Uterus (tissue), 4 donors: ENCODE results near the gene EYS. TPM values are rescaled to one million over a fixed set of nuclear protein-coding genes. Genes with fewer than 3 reads are reported as not detected.

Source experiments
- DNase-seq, 2 donors: peaks; one replicate each; pipeline ENCODE4 v3.0.0-alpha.2; 2019 to 2020
- H3K27ac ChIP-seq, 2 donors: fragments of 200-600 bp; sonication (generic); 1 replicate in 1 of 2; 2 replicates in 1 of 2; pipeline ENCODE4 v1.5.1; 2016 to 2018
- H3K27me3 ChIP-seq, 2 donors: fragments of 200-600 bp; sonication (generic); one replicate each; pipeline ENCODE4 v1.5.1; 2018 to 2019; ENCODE audit warnings: control low read depth in 1 of 2
- H3K36me3 ChIP-seq, 2 donors: fragments of 200-600 bp; sonication (generic); one replicate each; pipeline ENCODE4 v1.5.1; 2019; ENCODE audit warnings: control low read depth in 1 of 2
- H3K4me1 ChIP-seq, 2 donors: fragments of 200-600 bp; sonication (generic); one replicate each; pipeline ENCODE4 v1.5.1; 2018 to 2019; ENCODE audit warnings: control low read depth in 1 of 2
- H3K4me3 ChIP-seq, 2 donors: fragments of 200-600 bp; sonication (generic); 1 replicate in 1 of 2; 2 replicates in 1 of 2; pipeline ENCODE4 v1.5.1; 2018 to 2019; ENCODE audit warnings: mild to moderate bottlenecking in 1 of 2
- H3K9me3 ChIP-seq, 2 donors: fragments of 200-600 bp; sonication (generic); one replicate each; pipeline ENCODE4 v1.5.1; 2019; ENCODE audit warnings: control low read depth in 1 of 2
- POLR2A ChIP-seq, 2 donors: fragments of 450-650 bp; IDR thresholded peaks; one replicate each; pipeline ENCODE4 v1.6.1; 2016; ENCODE audit warnings: antibody characterized with exemption in 2 of 2, mild to moderate bottlenecking in 1 of 2, moderate library complexity in 1 of 2
- intact Hi-C: fragments of 100-400 bp; cut with DNase I; formaldehyde crosslinking; loops from one replicate; pipeline ENCODE4 v1.15.1; 2023; ENCODE audit warnings: low total_unique reads
- total RNA-seq, 4 donors: library from RNA; depleted of rRNA in 3 of 4; stranded (reverse); fragments of >200 nt in 3 of 4; gene quantifications; one replicate each; pipeline versions ENCODE4 v1.1.0 to v1.2.4, GENCODE V29; 2014 to 2023
- TF ChIP-seq, protein P1 (sequence below), 4 experiments: fragments of 200-600 bp in 2 of 4; fragments of 450-650 bp in 2 of 4; sonication (generic) in 2 of 4; IDR thresholded peaks; one replicate each; pipeline ENCODE4 v1.5.1; 2016 to 2019; ENCODE audit warnings: antibody characterized with exemption in 4 of 4, mild to moderate bottlenecking in 2 of 4, moderate library complexity in 1 of 4
- donor health status: DM: yes; HTN: yes; CAD: no.

EYS gene
- total RNA-seq, 4 donors from 2014 or later = 1.3 TPM; not detected in 3

DNA sequence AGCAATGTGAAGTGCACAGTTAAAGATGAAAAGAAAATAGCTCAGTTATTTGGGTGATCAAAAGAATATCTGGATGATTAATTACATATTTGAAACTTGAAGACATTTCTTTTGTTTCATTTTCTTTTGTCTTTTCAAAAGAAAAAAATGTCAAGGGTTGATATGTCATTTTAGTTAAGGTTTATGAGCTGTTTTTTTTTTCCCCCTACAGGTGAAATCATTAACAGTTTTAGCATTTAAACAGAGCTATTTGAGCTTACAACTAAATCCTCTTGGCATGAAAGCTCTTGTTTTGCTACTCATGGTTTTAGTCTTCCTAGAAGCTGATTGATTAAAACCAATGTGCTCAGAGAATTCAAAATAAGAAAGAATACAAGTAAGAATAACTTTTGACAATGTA lies 1184.2 kb downstream of the EYS start:
- Histone ChIP-seq H3K4me3 (no peak overlapping the region), H3K27me3 (no peaks in the 10 kb centered on the region), H3K36me3 (no peaks in the 10 kb centered on the region), H3K9me3 (no peaks in the 10 kb centered on the region), H3K27ac (no peak overlapping the region), H3K4me1 (no peaks in the 10 kb centered on the region)
- TF ChIP-seq POLR2A (IDR thresholded peaks at IDR 0.05) = no peak
- TF ChIP-seq, protein P1, sequence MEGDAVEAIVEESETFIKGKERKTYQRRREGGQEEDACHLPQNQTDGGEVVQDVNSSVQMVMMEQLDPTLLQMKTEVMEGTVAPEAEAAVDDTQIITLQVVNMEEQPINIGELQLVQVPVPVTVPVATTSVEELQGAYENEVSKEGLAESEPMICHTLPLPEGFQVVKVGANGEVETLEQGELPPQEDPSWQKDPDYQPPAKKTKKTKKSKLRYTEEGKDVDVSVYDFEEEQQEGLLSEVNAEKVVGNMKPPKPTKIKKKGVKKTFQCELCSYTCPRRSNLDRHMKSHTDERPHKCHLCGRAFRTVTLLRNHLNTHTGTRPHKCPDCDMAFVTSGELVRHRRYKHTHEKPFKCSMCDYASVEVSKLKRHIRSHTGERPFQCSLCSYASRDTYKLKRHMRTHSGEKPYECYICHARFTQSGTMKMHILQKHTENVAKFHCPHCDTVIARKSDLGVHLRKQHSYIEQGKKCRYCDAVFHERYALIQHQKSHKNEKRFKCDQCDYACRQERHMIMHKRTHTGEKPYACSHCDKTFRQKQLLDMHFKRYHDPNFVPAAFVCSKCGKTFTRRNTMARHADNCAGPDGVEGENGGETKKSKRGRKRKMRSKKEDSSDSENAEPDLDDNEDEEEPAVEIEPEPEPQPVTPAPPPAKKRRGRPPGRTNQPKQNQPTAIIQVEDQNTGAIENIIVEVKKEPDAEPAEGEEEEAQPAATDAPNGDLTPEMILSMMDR (IDR thresholded peaks at IDR 0.05) = no peak
- intact Hi-C loops = no loop called here
- DNase-seq = no peak

DNA sequence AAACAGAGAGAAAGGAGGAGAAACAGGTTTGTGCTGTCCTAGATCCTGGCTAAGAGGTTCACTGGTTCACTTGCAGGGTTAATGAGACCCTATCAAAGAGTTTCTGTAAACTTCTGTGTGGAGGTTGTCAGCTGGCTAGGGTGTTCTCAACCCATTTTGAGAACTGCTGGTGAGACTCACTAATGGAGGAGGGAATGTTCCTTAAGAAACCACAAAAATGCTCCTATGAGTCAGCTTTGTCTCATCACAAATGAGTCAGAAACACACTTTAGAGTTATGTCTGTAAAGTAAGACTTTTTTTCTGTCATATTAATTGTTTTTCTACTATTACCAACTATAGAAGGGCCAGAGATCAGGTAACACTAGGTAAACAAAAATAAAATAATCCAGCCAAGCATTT lies 1187.0 kb downstream of the EYS start:
- TF ChIP-seq, protein P1 (IDR thresholded peaks at IDR 0.05) = no peak
- TF ChIP-seq POLR2A (IDR thresholded peaks at IDR 0.05) = no peak
- no peak for DNase-seq
- no peaks in the 10 kb centered on the region for H3K27me3 ChIP-seq
- H3K4me3 ChIP-seq = no peak overlapping the region
- H3K4me1 ChIP-seq = no peaks in the 10 kb centered on the region
- intact Hi-C loops = no loop called here
- H3K9me3 ChIP-seq = no peaks in the 10 kb centered on the region
- H3K27ac ChIP-seq = no peak overlapping the region
- no peaks in the 10 kb centered on the region for H3K36me3 ChIP-seq

- no peaks in the 10 kb centered on the region for H3K9me3 ChIP-seq
- H3K27ac ChIP-seq = no peak overlapping the region
- no peaks in the 10 kb centered on the region for H3K4me1 ChIP-seq
- no peaks in the 10 kb centered on the region for H3K27me3 ChIP-seq
- TF ChIP-seq, protein P1 (IDR thresholded peaks at IDR 0.05) = no peak
- TF ChIP-seq POLR2A (IDR thresholded peaks at IDR 0.05) = no peak
- intact Hi-C loops = no loop called here
- H3K4me3 ChIP-seq = no peak overlapping the region
- DNase-seq = no peak
- H3K36me3 ChIP-seq = no peaks in the 10 kb centered on the region
Observed at GRCh38 chr6:64516393-64516792, 1190.6 kb downstream of the EYS start.

GRCh38 chr6:64507661-64508060 lies 1199.4 kb downstream of the EYS start:
- Histone ChIP-seq H3K27me3 (no peaks in the 10 kb centered on the region), H3K9me3 (no peaks in the 10 kb centered on the region), H3K27ac (no peak overlapping the region), H3K4me1 (no peaks in the 10 kb centered on the region), H3K36me3 (no peaks in the 10 kb centered on the region), H3K4me3 (no peak overlapping the region)
- DNase-seq = no peak
- intact Hi-C loops = no loop called here
- TF ChIP-seq, protein P1 (IDR thresholded peaks at IDR 0.05) = no peak
- TF ChIP-seq POLR2A (IDR thresholded peaks at IDR 0.05) = no peak

GRCh38 chr6:64505312-64505711 lies 1201.7 kb downstream of the EYS start:
- no peaks in the 10 kb centered on the region for H3K27me3 ChIP-seq
- H3K36me3 ChIP-seq = no peaks in the 10 kb centered on the region
- no peaks in the 10 kb centered on the region for H3K4me1 ChIP-seq
- H3K4me3 ChIP-seq = no peak overlapping the region
- no peak overlapping the region for H3K27ac ChIP-seq
- DNase-seq = no peak
- TF ChIP-seq POLR2A (IDR thresholded peaks at IDR 0.05) = no peak
- TF ChIP-seq, protein P1 (IDR thresholded peaks at IDR 0.05) = no peak
- no peaks in the 10 kb centered on the region for H3K9me3 ChIP-seq
- intact Hi-C loops = no loop called here
